HG03108 (cell line): ENCODE measurements around the gene KCNQ5.
"Not testable (repeated sequence)": the region's sequence is repeated elsewhere in the genome, so short reads cannot be mapped to it uniquely, and the experiment has no call there.

Experiments
- ATAC-seq: cut with Tn5 transposase; IDR thresholded peaks from one replicate; pipeline ENCODE4 v1.9.1; 2021; ENCODE audit warnings: moderate library complexity; ENCODE audit not compliant: unreplicated experiment

KCNQ5 gene

DNA sequence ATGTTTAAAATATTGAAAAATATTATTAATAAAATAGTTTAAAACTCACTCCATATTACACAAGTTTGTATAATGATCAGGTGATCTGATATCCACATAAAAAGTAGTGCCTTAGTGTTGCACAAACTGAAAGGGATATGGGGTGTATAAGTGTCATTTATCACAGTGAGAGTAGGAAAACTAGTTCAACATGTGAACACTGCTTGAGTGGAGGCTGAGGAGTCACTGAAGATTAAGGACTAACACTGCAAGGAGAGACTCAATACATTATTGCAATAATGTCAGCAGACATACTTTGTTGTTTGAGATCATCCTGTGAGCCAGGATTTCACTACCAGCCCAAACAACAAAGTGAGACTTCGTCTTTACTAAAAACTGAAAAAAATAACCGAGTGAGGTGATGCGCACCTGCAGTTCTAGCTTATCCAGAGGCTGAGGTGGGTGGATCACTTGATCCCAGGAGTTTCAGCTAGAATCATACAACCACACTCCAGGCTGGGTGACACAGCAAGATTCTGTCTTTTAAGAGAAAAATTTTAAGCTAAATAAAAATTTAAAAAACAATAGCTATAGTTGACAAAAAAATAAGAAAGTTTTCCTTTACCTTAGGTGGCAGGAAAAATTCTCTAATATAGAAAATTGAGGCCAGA is 605.9 kb downstream of the KCNQ5 start:
- ATAC-seq = no peak

DNA sequence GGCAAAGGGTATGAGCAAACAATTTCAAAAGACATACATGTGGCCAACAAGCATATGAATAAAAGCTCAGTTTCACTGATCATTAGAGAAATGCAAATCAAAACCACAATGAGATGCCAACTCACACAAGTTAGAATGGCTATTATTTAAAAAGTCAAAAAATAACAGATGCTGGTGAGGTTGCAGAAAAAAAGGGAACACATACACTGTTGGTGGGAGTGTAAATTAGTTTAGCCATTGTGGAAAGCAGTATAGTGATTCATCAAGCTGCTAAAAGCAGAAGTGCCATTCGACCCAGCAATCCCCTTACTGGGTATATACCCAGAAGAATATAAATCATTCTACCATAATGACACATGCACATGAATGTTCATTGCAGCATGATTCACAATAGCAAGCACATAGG is 610.1 kb downstream of the KCNQ5 start:
- no peak for ATAC-seq

DNA sequence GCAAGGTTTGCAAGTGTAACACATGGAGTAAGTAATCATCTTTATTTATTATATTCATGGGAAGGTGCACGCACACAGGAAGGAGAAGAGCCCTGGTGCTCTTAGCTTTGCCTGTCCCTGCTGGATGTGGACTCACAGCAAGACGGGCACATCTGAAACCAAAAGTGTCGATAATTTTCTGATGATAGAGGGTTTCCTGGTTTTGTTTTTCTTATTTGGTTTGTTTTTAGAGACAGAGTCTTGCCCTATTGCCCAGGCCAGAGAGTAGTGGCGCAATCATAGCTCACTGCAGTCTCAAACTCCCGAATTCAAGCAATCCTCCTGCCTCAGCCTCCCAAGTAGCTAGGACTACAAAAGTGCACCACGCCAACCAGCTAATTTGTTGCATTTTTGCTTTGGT is 611.2 kb downstream of the KCNQ5 start:
- no peak for ATAC-seq

DNA sequence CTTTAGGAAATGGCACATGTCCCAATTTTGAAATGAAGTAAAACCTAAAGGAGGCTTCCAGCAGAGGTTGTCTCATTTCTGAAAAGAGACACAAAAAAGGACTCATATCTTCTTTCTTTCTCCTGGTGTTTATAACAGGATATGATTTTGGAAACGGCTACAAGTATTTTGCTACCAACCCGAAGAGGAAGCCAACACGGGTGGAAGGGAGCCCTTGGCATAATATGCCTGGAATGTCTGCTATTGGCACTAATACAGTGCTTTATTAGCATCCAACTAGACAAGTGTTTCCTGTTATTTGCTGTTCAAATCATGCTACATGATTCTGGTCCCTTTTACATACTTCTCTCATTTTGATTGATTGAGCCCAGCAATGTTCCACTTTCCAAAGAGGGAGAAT is 612.1 kb downstream of the KCNQ5 start:
- not testable (repeated sequence) for ATAC-seq

DNA sequence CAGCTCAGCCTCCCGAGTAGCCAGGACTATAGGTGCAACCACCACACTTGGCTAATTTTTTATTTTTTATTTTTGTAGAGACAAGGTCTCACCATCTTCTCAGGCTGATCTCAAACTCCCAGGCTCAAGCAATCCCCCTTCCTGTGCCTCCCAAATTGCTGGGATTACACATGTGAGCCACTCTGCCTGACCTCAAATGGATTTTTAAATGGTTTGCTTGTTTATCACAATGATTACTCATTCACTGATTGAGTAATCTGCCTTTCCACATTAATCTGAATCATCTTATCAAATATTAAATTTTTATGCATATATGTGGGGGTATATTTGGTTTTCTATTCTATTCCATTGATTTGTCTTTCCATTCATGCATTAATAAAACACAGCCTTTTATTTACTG is 612.9 kb downstream of the KCNQ5 start:
- ATAC-seq = no peak

DNA sequence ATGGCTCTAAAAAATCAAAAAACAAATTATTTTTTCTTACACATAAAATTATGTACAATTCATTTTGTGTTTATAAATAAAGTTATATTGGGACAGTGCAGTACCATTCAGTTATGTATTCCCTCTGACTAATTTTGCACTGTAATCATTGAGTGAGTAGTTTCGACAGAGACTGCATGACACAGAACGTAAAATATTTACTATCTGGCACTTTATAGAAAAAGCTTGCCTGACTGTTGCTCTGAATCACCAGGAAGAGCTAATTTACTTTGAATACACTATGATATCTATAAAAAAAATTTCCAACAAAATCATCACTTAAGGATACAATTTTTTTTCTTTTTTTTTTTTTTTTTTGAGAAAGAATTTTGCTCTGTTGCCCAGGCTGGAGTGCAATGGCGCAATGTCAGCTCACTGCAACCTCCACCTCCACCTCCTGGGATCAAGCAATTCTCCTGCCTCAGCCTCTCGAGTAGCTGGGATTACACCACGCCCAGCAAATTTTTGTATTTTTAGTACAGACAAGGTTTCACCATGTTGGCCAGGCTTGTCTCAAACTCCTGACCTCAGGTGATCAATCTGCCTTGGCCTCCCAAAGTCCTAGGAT is 614.4 kb downstream of the KCNQ5 start:
- ATAC-seq = no peak

DNA sequence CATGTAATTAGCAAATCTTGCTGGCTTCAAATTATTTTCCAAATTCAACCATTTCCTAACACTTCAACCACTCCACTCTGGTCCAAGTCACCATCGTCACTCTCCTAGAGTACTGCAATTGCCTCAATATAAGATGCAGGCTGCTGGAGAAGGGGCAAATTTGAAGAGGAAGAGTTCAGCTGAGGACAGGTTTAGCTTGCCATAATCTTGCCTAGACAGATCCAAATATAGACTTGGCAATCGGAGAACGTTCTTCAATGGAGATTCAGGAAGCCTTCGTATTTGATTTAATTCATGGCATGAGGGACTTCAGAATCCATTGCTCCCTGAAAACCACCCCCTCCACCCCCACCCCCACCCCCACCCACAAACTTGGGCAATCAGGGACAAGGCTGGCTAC is 618.9 kb downstream of the KCNQ5 start:
- no peak for ATAC-seq

DNA sequence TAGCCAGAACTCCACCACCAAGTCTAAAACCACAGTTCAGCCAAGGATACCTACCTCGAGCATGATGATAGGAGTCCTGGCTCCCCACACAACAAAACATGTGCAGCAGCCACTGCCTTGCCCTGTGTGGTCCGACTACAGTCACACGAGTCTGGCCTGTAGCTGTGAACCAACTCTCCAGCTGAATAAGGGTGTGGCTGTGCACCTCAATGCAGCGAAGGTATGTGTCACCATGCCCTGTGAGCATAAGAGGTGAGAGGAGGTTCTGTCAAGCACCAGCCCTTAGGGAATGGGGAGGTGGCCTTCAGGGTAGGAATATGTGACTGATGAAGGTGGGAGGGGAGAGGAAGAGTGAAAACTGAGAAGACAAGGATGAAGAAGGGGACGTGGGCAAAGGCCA is 620.1 kb downstream of the KCNQ5 start:
- no peak for ATAC-seq
